DND-41 (cell line): ENCODE measurements around the gene SEMA3B.

Source experiments
- ATAC-seq: fragments of 200-7000 bp; cut with Tn5 transposase; 3 replicates; pipeline ENCODE4 v1.9.1; 2021; ENCODE audit warnings: low read depth; ENCODE audit not compliant: insufficient read depth
- DNase-seq: peaks from one replicate; pipeline ENCODE4 v3.0.0-alpha.2; 2020
- H2AFZ ChIP-seq: 2 replicates; pipeline ENCODE4 v1.6.0; 2012; ENCODE audit warnings: low read depth, low read length
- H3K27ac ChIP-seq: 2 replicates; pipeline ENCODE4 v1.5.1; 2012; ENCODE audit warnings: low read length, inconsistent platforms
- H3K27me3 ChIP-seq: fragments of 200-600 bp; sonication (generic); 2 replicates; pipeline ENCODE4 v1.6.0; 2012; ENCODE audit warnings: low read length, mild to moderate bottlenecking, inconsistent platforms; ENCODE audit not compliant: insufficient read depth, poor library complexity
- H3K36me3 ChIP-seq: 2 replicates; pipeline ENCODE4 v1.5.1; 2012; ENCODE audit warnings: low read length, inconsistent platforms; ENCODE audit not compliant: insufficient read depth
- H3K4me1 ChIP-seq: 2 replicates; pipeline ENCODE4 v1.5.1; 2012; ENCODE audit warnings: mild to moderate bottlenecking, low read length; ENCODE audit not compliant: insufficient read depth
- H3K4me2 ChIP-seq: 2 replicates; pipeline ENCODE4 v1.6.0; 2012; ENCODE audit warnings: mild to moderate bottlenecking, moderate library complexity, low read length, inconsistent platforms; ENCODE audit not compliant: insufficient read depth
- H3K4me3 ChIP-seq, 2 experiments: fragments of 200-600 bp in 1 of 2; shearing (Covaris generic) in 1 of 2; 2 replicates each; pipeline ENCODE4 v1.5.1; 2012 to 2016; ENCODE audit warnings: inconsistent platforms in 2 of 2, low read length in 2 of 2, mild to moderate bottlenecking in 2 of 2, low read depth in 1 of 2, moderate library complexity in 1 of 2
- H3K79me2 ChIP-seq: 2 replicates; pipeline ENCODE4 v1.6.0; 2012; ENCODE audit warnings: low read length, inconsistent platforms; ENCODE audit not compliant: insufficient read depth
- H3K9ac ChIP-seq: 2 replicates; pipeline ENCODE4 v1.6.0; 2012; ENCODE audit warnings: low read depth, mild to moderate bottlenecking, inconsistent platforms, low read length, moderate library complexity
- H3K9me3 ChIP-seq: 2 replicates; pipeline ENCODE4 v1.5.1; 2012; ENCODE audit warnings: low read length, moderate library complexity, mild to moderate bottlenecking, inconsistent platforms; ENCODE audit not compliant: insufficient read depth, severe bottlenecking
- H4K20me1 ChIP-seq: 2 replicates; pipeline ENCODE4 v1.6.0; 2012; ENCODE audit warnings: low read length; ENCODE audit not compliant: insufficient read depth
- EZH2 ChIP-seq: IDR thresholded peaks from 3 replicates; pipeline ENCODE4 v1.6.1; 2012; ENCODE audit warnings: borderline replicate concordance, low read depth, mild to moderate bottlenecking, moderate library complexity, low read length, inconsistent platforms; ENCODE audit not compliant: severe bottlenecking
- TF ChIP-seq, protein P1 (sequence below): IDR thresholded peaks from 2 replicates; pipeline ENCODE4 v1.5.1; 2012; ENCODE audit warnings: borderline replicate concordance, low read length, moderate library complexity, mild to moderate bottlenecking; ENCODE audit not compliant: poor library complexity, severe bottlenecking; ENCODE audit errors: extremely low read depth

Gene SEMA3B

DNA sequence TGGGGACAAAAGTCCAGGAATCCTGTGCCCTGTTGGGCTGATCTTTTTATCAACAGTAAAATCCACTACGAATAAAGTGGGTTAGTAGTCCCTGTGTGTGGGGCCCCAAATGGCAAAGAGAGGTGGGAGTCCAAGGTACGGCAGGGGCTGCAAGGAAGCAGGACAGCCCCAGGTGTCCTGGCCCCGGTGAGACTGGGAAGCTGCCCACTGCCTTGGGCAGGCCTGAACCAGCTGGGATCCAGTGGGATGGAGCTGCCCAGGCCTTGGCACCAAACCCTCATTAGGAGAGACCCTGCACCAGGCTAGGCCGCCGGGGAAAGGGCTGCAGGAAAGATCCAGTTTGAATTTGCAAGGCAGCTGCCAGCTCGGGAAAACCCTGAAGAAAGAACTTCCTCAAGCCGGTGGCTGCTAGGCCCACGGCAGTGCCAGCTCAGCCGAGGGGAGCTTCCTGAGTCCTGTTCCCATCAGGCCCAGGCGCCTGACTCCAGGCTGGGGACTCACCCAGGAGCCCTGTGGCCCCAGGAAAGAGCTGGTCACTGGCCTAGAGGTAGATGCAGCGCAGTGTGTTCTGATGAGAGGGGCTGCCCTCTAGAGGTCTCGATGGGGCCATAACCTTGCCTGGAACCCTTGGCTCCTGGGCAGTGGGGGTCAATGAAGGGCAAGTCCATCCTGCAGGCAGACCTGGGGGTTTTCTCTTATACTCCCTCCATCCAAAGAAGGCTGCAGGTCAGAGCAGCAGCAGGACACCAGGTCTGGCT, 47.4 kb upstream of the SEMA3B start:
- H3K4me1 ChIP-seq: peaks cover 13% of the 10 kb centered on the region
- no peaks in the 10 kb centered on the region for H3K79me2 ChIP-seq
- no peak overlapping the region for H3K4me2 ChIP-seq
- ATAC-seq (no peak), DNase-seq (no peak)
- no peaks in the 10 kb centered on the region for H3K9me3 ChIP-seq
- no peak overlapping the region for H3K9ac ChIP-seq
- no peaks in the 10 kb centered on the region for H3K27me3 ChIP-seq
- no peak overlapping the region for H3K27ac ChIP-seq
- no peaks in the 10 kb centered on the region for H3K36me3 ChIP-seq
- no peaks in the 10 kb centered on the region for H4K20me1 ChIP-seq
- no peak overlapping the region for H3K4me3 ChIP-seq
- H2AFZ ChIP-seq: no peak overlapping the region
- TF ChIP-seq, protein P1, sequence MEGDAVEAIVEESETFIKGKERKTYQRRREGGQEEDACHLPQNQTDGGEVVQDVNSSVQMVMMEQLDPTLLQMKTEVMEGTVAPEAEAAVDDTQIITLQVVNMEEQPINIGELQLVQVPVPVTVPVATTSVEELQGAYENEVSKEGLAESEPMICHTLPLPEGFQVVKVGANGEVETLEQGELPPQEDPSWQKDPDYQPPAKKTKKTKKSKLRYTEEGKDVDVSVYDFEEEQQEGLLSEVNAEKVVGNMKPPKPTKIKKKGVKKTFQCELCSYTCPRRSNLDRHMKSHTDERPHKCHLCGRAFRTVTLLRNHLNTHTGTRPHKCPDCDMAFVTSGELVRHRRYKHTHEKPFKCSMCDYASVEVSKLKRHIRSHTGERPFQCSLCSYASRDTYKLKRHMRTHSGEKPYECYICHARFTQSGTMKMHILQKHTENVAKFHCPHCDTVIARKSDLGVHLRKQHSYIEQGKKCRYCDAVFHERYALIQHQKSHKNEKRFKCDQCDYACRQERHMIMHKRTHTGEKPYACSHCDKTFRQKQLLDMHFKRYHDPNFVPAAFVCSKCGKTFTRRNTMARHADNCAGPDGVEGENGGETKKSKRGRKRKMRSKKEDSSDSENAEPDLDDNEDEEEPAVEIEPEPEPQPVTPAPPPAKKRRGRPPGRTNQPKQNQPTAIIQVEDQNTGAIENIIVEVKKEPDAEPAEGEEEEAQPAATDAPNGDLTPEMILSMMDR: no peak
- no peak for TF ChIP-seq EZH2

DNA sequence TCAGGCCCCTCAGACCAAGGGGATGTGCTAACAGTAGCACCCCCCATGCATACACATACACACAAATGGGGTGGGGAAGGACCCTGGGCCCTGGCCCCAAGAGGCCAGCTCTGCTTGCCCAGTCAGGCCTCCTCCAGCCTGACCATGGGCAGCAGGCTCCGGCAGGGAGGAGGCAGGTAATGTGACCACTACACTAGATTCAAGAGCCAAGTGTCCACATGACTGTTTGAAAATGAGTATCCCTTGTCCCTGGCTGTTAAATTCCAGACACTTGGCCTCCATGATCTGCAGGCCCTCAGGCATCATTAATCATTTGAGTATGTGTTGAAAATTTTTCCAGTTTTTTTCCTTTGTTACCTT, 46.8 kb upstream of the SEMA3B start:
- Histone ChIP-seq H4K20me1 (no peaks in the 10 kb centered on the region), H3K4me3 (no peak overlapping the region), H3K79me2 (no peaks in the 10 kb centered on the region), H3K9ac (no peak overlapping the region), H3K27ac (no peak overlapping the region), H3K4me1 (peaks cover 18% of the 10 kb centered on the region), H3K36me3 (no peaks in the 10 kb centered on the region), H3K4me2 (no peak overlapping the region), H2AFZ (no peak overlapping the region), H3K27me3 (no peaks in the 10 kb centered on the region), H3K9me3 (no peaks in the 10 kb centered on the region)
- DNase-seq (no peak), ATAC-seq (no peak)
- no peak for TF ChIP-seq EZH2
- TF ChIP-seq, protein P1: no peak

DNA sequence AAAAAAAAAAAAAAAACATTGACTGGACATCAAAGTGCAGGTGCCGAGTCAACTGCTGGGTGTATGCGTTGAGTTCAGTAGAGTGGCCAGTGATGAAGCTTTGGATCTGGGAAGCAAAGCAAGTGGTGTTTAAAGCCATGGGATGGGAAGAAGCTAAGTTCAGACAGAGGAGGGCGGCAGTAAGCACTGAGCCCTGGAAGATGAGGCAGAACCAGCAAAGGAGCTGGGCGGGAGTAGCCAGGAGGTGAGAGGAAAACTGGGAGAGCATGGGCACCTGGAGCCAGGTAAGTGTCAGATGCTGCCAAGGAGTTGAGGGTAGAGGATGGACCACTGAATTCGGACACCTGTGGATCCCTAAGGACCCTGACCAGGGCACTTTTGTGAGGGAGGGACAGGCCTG, 44.3 kb upstream of the SEMA3B start:
- H3K9me3 ChIP-seq: no peaks in the 10 kb centered on the region
- H2AFZ ChIP-seq: no peak overlapping the region
- ATAC-seq (no peak), DNase-seq (no peak)
- H3K27me3 ChIP-seq: no peaks in the 10 kb centered on the region
- no peak overlapping the region for H3K4me2 ChIP-seq
- no peaks in the 10 kb centered on the region for H4K20me1 ChIP-seq
- H3K27ac ChIP-seq: no peak overlapping the region
- peaks cover 9% of the 10 kb centered on the region for H3K79me2 ChIP-seq
- H3K9ac ChIP-seq: no peak overlapping the region
- TF ChIP-seq, protein P1: no peak
- no peak for TF ChIP-seq EZH2
- H3K36me3 ChIP-seq: no peaks in the 10 kb centered on the region; the same call in 1 of the 2 replicates
- H3K4me1 ChIP-seq: peaks cover 32% of the 10 kb centered on the region
- H3K4me3 ChIP-seq: no peak overlapping the region
